HG03378 (cell line): Measurements from ENCODE around the gene PLEKHA3.
"Not testable (repeated sequence)": the region's sequence is repeated elsewhere in the genome, so short reads cannot be mapped to it uniquely, and the experiment has no call there.

Source experiments
- ATAC-seq: cut with Tn5 transposase; IDR thresholded peaks from one replicate; pipeline ENCODE4 v1.9.1; 2021; ENCODE audit warnings: mild to moderate bottlenecking, moderate library complexity; ENCODE audit not compliant: unreplicated experiment

PLEKHA3 gene

DNA sequence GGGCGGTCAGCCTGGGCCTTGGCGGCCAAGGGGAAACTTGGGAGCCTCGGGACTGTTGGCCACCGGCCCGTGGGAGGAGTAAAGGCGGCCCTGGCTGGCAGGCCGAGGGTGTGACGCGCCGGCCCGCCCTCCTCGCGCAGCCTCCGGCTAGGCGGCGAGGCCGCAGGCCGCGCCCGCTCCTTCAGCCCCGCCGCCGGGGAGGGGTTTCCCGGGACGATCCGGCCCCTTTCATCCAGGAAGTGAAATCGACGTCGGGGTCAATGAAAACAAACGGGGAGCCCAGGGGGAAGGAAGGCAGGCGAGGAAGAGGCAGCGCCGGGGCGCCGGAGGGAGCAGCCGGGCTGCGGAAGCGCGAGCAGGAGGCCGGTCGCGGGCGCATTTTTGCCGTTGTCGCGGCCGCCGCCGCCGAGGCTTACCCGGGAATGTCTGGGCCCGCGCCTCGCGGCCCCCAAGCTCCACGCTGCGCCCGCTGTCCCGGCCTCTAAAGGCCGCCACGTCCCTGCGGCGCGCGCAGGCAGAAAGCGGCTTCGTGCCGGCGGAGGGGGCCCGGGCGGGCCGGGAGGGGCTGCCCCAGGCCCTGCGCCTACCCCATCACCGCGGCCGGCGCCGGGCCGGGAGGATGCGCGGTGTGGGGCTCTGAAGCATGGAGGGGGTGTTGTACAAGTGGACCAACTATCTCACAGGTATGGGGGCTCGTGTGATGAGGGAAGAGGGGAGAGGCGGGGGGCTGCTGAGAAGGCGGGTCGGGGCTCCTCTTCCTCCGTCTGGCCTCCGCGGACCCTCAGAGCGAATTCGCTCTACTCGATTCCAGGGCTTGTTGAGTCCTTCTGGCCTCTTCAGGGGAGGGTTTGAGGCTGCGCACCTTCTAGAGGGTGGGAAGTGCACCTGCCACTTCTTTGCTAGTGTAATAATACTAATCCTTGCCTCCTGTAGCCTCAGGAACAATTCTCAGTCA, at the start of gene PLEKHA3:
Gene PLEKHA3 (plus strand): TSS at position 231 of the 955 bp plus-strand sequence. CDS start 413 bp downstream, at position 644.
- ATAC-seq, result peak; percentile 40

DNA sequence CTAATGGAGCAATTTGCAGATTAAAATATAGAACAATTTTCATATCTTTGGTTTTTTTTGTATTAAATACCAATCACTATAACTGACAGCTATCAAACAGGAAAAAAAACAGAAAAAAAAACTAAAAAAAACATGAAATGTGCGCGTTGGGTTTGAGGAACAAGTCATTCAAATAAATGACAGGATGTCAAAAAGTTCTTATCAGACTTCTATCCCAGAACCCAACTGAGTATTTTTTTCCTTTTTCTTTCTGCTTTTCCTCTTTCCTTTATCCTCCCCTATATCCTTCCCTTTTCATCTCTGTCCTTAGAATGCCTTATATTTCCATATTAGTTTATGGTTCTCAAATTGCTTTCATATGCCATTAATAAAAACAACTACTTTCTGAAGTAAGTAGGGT, 43.6 kb upstream of the PLEKHA3 start:
- ATAC-seq, result no peak

DNA sequence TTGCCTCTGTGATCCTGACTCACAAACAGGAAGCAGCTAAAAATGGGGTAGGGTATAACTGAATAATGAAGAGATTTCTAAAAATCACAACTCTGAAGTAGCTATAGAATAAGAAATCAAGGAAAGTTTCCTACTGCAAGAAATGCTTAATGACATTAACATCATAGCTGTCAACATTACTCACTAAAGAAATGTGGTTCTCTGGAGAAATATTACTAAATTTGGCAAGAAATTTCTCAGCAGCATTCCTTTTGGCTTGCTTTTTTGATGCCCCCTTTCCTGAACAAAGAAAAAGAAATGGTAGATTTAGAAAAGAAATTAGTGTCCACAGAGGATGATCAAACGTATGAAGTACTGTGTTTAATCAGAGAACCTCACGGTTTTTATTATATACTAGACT, 38.8 kb upstream of the PLEKHA3 start:
- ATAC-seq, result no peak

DNA sequence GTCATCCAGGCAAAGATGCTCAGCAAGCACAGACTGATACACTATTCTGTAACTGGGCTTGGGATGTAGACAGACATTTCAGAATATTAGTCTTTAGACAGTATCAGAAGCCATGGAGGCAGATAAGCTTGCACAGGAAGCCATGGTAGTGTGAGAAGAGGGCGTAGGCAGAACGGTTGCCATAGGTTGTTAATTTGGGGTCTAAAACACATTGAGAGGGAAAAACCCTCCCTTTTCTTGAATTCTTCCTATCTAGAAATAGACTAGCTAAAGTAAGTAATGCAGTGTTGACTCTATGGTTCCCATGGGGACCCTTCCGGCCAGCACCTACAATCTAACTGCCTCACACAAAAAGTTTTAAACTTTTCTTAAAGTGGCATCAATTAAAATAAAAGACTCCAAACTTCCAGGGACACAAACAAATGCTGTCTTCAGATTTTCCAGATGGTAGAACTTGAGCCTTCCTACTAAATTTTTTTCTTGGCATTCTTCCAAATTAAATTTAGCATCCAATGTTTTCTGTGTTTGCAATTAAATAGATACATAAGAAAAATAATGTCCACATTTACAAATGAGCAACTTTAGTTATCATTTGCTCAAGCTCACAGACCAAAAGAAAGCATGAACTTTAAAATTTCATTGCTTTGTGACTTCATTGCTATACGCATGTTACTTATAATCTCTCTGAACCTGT, 31.1 kb upstream of the PLEKHA3 start:
- ATAC-seq, result no peak

DNA sequence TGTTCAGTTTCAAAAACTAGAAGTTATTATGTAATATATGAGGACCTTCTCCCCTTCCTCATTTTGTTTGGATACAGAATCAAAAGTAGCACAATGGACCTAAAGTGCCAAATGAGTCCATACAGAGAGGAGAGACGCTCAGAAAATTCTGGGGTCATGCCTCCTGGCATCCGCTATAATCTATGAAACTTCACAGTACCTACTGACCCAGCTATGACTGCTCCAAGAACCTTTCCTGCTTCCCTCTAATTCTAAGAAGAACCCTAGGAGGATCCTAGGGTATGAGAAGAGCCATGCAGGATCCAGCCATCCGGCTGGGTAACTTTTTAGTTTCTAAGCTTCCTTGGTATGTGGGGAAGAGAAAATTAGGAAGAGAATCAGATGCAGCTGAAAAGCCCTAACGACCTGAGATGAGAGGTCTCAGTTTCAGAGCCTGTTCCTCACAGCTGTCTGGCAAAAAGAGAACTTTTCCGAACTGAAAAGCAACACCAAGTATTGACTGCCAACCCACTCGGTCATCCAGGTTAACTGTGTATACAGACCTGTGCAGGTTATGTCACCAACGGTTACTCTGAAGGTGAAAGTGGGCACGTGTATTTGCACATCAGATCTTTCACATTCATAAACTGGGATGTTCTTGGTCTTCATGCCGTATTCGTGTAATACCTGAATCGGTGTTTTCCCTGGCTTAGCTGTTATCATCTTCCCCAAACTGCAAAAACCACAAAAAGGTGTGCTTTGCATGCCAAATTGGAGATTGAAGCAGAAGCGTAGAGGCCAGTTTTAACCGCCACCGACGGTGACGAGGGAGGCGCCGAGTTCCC, 30.3 kb upstream of the PLEKHA3 start:
- no peak for ATAC-seq

DNA sequence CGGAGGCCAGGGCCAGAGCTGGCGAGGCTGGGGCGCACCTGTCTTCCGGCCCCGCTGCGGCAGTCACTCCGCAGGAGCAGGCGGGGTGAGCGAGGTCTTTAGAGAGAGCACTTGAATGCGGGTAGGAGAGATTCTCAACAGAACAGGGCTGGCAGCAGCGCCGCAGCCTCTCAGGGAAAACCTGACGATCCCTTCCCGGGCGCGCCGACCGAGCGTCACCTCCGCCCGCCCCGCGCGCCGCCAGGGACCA, 29.8 kb upstream of the PLEKHA3 start:
- peak; percentile 41 for ATAC-seq

DNA sequence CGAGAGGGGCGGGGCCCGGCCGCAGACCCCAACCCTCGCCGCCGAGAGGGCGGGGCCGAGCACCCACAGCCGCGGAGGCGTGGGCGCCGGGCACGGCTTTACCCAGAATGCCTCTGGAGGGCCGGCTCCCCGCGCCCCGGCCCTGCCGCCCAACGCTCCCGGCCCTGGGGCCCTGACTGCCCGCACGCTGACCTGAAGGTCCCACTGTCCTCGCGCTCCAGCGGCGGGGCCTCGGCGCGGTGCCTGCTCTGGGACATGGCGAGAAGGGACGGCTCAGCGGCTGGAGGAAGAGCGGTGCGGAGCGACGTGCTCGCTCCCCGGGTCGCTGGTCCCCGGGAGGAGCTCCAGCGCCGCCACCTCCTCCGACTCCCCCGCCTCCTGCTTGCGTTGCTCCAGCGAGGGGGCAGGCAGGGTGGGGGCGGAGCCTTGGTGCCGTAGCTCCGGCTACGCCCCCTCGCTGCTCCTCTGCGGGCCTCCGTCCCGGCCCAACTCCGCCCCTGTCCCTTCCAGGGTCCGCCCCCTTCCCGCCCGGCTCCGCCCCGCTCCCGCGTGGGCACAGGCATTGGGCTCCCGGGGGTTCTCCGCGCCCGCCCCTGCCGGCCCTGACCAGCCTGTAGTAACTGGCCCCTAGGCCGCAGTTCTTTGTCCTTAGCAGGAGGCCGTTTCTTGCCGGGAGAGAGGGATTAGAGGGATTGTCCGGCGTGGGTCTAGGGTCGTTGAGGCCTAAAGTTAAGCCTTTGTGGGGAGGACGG, 29.3 kb upstream of the PLEKHA3 start, which contains the start of the genes PJVK and PRKRA:
Gene PJVK (plus strand): TSS at position 605 of the 752 bp plus-strand sequence. CDS start 2,032 bp downstream, outside the sequence.
Gene PRKRA (minus strand): TSS at position 402 of the 752 bp plus-strand sequence. CDS start 145 bp downstream, at position 257.
- peak; percentile 72 for ATAC-seq

DNA sequence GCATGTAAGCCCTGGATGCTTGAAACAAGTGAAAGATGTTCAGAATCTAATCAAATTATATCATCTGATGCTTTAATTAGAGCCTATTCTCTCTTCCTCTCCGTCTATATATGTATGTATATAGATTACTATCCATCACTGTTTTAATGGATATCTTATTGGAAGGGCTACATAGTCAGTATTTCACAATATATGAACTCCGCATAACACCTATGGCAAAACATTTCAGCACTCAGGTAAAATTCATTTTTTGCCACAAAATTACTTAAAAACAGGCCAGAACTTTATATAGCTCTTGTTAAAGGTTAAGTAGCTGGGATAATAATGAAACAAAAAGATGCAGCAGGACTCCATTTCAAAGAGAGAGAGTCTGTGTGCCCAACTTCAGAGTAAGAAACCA, 27.9 kb upstream of the PLEKHA3 start:
- ATAC-seq, result no peak

DNA sequence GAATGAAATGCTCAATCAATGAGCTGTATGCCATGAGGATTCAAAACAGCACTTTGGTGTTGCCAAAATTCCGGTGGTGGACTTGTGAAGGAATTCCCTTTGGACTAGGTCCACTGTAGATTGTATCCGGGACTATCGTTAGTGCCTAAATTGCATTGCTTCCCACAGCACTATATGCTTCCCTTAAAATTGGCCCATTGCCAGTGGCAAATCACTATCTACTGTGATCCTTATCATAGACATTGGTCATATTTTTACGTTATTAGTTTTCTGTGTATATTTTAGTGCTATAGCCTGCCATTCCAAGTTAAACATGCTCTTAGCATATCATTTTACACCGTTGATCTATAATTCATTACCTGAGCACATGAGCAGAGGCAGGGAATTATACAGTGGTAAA, 27.4 kb upstream of the PLEKHA3 start:
- ATAC-seq, result no peak

DNA sequence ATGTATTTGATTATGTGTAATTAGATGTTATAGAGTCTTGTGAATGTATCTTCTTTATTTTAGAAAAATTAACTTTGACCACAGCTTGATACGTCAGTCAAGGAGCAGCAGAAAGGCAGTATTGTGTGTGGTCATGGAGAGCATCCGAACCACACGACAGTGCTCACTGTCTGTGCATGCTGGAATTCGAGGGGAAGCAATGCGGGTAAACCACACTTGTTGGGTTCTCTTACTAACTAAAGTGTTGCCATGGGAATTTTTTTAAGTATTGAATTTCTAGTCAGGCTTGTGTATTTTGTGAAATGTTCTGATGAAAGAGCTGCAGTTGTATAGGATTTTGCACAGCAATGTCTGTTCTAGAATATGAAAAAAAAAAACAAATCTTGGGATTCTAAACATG, 24.3 kb upstream of the PLEKHA3 start:
- ATAC-seq, result no peak

DNA sequence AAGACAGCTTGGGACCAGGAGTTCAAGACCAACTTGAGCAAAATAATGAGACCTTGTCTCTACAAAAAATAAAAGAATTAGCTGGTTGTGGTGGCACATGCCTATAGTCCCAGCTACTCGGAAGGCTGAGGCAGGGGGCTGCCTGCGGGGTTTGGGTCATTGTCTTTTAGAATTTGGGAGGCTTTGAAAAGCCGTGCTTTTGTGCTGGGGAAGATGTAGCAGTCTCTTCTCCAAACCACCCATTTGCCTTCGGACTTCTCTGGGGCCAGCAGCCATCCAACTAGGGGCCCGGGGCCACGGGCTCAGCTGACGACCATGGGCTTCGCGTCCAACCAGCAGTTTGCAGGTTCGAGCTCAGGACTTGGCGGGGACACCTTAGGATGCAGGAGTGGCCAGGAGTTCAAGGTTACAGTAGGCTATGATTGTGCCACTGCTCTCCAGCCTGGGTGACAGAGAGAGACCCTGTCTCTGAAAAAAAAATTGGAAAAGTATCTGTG, 22.8 kb upstream of the PLEKHA3 start:
- no peak for ATAC-seq

DNA sequence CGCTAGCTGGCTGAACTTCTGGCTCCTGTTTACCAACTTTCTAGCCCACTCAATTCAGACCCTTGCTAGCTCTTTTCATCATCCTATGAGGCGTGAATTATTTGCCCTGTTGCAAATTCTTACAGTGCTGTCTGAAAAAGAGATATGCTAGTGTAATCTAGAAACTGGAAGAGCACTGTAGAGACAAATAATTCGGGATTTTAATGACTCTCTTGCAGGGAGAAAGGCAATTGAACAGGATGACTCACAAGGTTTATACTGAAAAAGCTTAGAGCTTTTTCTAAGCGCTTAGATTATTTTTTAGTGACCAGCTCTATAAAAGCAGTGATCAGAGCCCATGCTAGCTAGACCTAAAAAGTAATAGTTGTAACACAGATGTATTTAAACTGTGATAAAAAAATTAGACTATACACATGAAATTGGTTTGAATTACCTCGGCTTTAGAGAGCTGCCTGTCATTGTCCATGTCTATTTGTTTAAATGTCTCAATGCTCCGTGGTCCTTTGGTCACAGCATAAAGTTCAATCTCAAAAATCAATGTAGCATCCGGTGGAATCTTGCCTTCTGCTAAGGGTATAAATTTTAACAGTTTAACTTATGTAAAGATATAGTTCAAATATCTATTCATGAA, 10.9 kb upstream of the PLEKHA3 start:
- ATAC-seq, result no peak

DNA sequence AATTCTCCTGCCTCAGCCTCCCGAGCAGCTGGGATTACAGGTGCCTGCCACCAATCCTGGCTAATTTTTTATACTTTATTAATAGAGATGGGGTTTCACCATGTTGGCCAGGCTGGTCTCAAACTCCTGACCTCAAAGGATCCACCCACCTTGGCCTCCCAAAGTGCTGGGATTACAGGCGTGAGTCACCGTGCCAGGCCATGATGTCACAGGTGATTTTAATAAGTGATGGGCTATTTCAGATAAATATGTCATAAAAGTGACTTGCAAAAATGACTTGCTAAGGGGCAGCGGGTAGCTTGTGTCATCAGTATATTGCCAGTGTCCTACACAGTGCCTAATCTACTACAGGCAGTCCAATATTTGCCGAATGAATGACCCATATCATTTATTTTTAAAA, 8.9 kb upstream of the PLEKHA3 start:
- ATAC-seq, result not testable (repeated sequence)

DNA sequence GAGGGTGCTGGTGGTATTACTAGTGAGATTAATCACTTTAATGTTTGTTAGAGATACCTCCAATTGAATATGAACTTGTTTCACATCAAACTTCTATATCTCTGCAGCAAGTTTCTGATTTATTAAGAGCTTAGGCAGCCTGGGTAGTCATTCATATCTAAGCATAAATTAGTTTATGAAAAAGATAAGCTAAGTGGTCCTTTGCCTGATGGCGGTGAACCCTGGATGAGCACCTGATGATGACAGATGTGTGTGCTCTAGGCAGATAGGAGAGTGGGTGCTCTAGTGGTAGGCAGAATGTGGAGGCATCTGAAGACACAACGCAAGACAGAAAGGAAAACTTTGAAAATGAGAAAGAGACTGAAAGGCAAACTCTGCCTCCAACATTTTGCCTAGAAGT, 6.9 kb upstream of the PLEKHA3 start:
- ATAC-seq, result no peak

DNA sequence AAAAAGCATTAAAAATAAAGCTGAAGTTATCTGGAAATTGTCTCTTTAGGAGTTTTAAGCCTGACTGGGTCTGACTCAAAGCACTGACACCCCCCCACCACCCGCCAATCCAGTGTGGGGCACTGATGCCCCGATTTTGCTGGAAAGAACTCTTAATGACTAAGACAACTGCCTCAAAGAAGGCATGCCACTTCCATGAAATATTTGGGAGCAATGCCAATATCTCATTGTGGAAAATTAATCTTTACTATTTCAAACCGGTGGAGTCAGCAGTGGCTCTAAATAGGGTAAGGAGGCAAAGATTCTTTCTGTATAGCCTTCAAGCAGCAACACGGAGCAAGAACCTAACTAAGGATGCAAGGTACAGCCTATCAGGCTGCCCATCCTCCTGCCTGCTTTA, 6.3 kb upstream of the PLEKHA3 start:
- ATAC-seq, result no peak

DNA sequence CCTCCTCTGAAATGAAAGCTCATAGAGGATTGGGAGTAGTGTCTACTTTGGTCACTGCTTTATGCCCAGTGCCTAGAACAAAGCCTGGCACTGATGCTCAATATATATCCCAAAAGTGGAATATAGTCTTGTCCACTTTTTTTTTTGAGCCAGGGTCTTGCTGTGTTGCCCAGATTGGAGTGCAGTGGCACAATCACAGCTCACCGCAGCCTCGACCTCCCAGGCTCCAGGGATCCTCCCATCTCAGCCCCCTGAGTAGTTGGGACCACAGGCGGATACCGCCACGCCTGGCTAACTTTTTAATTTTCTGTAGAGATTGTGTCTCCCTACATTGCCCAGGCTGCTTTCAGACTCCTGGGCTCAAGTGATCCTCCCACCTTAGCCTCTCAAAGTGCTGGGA, 5.7 kb upstream of the PLEKHA3 start:
- ATAC-seq, result no peak

DNA sequence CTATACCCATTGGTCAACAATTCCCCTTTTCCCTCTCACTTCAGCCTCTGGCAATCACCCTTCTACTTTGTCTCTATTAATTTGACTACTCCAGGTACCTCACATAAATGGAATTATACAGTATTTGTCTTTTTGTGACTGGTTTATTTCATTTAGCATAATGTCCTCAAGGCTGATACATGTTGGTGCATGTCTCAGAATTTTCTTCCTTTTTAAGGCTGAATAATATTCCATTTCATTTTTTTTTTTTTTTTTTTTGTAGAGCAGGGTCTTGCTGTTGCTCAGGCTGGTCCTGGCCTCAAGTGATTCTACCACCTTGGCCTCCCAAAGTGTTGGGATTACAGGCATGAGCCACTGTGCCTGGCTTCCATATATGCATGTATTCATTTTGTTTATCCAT, 3.8 kb upstream of the PLEKHA3 start:
- no peak for ATAC-seq

DNA sequence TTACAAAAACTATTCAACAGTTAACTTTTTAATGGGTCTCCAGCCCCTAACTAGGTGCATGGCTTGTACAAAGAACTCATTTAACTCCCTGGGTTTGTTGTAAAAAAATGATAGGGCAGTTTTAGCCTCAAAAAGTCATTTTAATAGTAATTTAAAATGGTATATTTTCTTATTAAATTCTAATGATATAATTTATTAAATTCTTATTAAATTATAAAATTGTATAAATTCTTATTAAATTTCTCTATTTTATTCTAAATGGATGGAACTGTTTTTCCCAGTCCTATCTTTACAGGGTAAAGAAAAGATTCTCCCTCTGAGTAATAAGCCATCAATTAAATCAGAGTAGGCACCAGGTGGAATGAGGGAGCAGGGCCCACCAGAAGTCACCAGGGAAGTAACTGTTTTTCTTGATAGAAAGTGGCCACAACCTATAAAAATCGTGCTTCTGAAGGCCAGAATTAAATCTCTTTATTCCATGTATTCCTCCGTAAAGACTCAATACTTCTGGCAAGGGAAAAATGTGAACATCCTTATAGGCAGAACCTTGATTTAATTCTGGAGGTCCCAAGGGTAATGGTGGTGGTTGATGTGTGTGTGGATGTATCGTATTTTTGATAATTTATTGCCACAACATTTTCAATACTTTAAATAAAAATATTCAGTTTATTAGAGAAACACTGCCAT, 2.7 kb upstream of the PLEKHA3 start:
- ATAC-seq, result no peak

DNA sequence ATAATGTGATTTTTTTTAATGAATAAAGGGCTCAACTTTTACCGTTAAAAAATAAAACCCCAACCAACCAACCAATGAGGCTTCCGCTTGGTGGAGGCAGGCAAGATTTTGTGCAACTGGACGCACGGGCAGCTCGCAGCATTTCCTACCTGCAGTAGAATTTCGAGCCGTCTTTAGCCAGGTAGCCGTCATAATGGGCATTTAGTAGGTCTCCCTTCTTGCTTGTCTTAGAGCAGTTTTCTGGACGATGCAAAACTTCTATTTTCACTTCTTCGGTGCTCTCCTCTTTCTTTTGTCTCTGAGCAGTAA, 2.2 kb upstream of the PLEKHA3 start:
- ATAC-seq, result peak; percentile 8
